ENCODE results near the gene BCL2L1.
A peak's percentile ranks its signal among the peaks of the same experiment; 100 is the strongest.
"Not testable (repeated sequence)": the region's sequence is repeated elsewhere in the genome, so short reads cannot be mapped to it uniquely, and the experiment has no call there.

BCL2L1 gene

DNA sequence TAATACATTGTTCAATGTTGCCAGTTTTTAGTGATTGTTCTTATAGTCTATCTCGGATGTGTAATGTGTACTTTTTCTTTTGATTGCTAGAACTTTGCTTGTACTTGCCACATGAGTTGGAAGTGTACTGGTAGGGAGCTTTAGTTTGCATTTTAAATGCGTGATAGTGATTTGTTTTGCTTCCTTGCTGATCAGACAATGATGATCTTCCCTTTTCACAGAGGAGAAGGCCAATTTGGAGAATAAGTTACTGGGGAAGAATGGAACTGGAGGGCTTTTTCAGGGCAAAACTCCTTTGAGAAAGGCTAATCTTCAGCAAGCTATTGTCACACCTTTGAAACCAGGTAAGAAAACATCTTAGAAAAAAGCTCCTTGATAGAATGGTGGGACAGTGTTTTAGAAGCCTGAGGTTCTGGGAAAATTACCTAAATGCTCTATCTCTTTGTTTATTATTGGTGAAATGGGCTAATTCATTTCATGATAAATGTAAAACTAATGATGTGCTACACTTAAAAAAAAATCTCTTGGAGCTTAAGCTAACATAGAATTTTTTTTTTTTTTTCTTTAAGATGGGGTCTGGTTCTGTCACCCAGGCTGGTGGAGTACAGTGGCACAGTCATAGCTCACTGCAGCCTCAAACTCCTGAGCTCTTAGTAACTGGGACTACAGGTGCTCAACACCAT lies 37.3 kb upstream of the BCL2L1 start:
- no peak for TF ChIP-seq CTCF (IDR thresholded peaks at IDR 0.05; ENCODE audit: low read depth, low read length)
- DNase-seq (ENCODE audit: extremely low read depth, low read depth), result no peak

DNA sequence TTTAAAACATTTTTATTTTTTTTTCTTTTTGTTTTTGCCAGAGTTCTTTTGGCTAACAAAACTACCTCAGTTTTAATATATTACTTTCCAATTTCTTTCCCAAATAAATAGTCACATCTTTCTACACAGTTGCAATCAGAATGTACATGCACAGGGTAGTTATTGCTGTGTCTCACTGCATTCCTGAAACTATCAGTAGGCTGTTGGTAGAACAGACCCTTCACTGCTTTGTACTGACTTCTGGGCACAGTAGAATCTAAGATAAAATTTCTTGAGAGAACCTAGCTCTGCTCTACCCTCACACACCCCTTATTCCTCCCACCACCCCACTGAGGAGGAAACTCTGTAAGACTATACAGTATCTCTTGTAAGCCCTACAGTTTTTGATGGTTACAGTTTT lies 36.3 kb upstream of the BCL2L1 start:
- DNase-seq (ENCODE audit: extremely low read depth, low read depth), result no peak

DNA sequence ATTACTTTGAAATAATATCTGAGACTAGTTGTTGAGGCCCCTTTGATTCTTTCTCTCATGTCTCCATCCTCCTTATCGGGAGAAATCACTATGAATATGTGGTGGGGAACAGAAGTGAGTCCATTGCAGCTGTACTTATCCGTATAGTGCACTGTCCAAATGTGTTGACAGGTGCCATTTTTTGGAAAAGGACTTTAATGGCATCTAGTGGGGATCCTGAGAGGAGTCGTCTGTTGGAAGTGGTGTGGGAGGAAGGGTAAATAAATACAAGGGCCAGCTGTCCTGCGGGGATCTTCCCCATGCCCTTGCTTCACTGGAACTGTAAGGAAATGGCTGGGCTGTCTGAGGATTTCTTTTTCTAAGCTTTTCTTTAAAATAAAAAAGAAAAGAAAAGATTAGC lies 35.9 kb upstream of the BCL2L1 start:
- no peak for DNase-seq (ENCODE audit: extremely low read depth, low read depth)
- TF ChIP-seq CTCF (IDR thresholded peaks at IDR 0.05; ENCODE audit: low read depth, low read length), result no peak

More for the DNA sequence above, 36.3 kb upstream of the BCL2L1 start:
- no peak for TF ChIP-seq CTCF (IDR thresholded peaks at IDR 0.05; ENCODE audit: low read depth, low read length)

DNA sequence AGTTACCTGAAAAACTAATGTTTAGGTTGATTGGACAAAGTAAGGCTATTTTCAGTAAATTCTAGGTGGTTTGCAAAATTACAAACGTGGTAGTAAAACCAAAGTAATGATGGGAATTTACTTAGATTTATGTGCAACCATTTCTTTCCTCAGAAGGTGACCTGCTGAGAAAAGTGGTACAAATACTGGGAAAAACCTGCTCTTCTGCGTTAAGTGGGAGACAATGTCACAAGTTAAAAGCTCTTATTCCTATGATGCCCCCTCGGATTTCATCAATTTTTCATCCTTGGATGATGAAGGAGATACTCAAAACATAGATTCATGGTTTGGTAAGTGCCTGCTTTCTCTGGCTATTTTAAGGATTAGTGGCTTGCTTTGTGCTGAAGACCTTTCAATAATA lies 34.6 kb upstream of the BCL2L1 start:
- TF ChIP-seq CTCF (IDR thresholded peaks at IDR 0.05; ENCODE audit: low read depth, low read length), result no peak
- no peak for DNase-seq (ENCODE audit: extremely low read depth, low read depth)

DNA sequence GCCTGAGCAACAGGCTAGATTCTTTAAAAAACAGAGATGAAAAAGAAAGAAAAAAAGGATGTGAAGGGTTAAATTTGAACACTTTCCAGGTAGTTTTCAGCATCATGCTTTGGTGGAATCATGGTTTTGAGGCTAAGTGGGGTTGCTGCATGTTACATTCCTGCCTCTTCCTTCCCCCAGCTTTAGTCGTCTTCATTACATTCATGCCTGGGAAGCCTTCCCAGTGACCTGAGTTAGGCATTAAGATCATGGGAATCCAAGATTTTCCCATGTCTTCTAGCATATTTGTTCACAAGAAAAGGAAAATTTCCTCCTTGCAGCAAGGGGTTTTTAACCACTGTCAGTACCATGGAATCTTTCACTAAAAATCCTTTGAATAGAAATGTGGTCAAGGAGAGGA lies 28.5 kb upstream of the BCL2L1 start:
- TF ChIP-seq CTCF (IDR thresholded peaks at IDR 0.05; ENCODE audit: low read depth, low read length), result no peak
- peak; percentile 86 for DNase-seq (ENCODE audit: extremely low read depth, low read depth)

DNA sequence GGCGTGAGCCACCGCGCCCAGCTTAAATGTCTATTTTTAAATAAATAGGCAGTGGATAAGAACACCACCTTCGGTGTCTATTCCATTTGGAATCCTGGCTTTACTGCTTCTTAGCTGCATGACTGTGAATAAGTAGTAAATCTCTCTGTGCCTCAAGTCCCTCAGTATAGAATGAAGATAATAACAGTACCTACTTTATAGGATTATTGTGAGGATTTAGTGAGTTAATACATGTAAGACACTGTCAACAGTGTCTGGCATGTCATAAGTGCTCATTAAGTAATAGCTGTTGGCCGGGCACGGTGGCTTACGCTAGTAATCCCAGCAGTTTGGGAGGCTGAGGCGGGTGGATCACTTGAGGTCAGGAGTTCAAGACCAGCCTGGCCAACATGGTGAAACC lies 26.6 kb upstream of the BCL2L1 start:
- no peak for TF ChIP-seq CTCF (IDR thresholded peaks at IDR 0.05; ENCODE audit: low read depth, low read length)
- DNase-seq (ENCODE audit: extremely low read depth, low read depth), result no peak

- no peak for DNase-seq (ENCODE audit: extremely low read depth, low read depth)
These were observed 25.0 kb upstream of the BCL2L1 start for GRCh38 chr20:31747640-31748039.

GRCh38 chr20:31747028-31747427 lies 24.4 kb upstream of the BCL2L1 start:
- not testable (repeated sequence) for DNase-seq (ENCODE audit: extremely low read depth, low read depth)

More at GRCh38 chr20:31747640-31748039, 25.0 kb upstream of the BCL2L1 start:
- TF ChIP-seq CTCF (IDR thresholded peaks at IDR 0.05; ENCODE audit: low read depth, low read length), result no peak

All from AG09319 (cell line).